Activated CD8-positive, alpha-beta memory T cell treated with anti-CD3 and anti-CD28 coated beads, Interleukin-2, amount 50 U/mL, for 1 hour (primary cell): ENCODE results near the gene HDDC2.

ENCODE experiments used
- DNase-seq: peaks from one replicate; pipeline ENCODE4 v3.0.0-alpha.2; 2020; ENCODE audit errors: extremely low read depth

The HDDC2 gene

GRCh38 chr6:125301435-125302391, at the start of gene HDDC2:
Gene HDDC2 (minus strand): TSS chr6:125301967. CDS start chr6:125301932, 35 bp downstream.
- no peak for DNase-seq

- DNase-seq: no peak
Measured at GRCh38 chr6:125346926-125347563, 45.3 kb upstream of the HDDC2 start.

- no peak for DNase-seq
Measured at GRCh38 chr6:125346201-125346925, 44.6 kb upstream of the HDDC2 start.

GRCh38 chr6:125341460-125341859, 39.7 kb upstream of the HDDC2 start:
- DNase-seq: no peak

GRCh38 chr6:125340991-125341390, 39.2 kb upstream of the HDDC2 start:
- no peak for DNase-seq

GRCh38 chr6:125340175-125340835, 38.5 kb upstream of the HDDC2 start:
- DNase-seq: no peak

- no peak for DNase-seq
Measured at GRCh38 chr6:125339653-125340052, 37.9 kb upstream of the HDDC2 start.

GRCh38 chr6:125338381-125338780, 36.6 kb upstream of the HDDC2 start:
- no peak for DNase-seq

- no peak for DNase-seq
Measured at GRCh38 chr6:125337706-125338105, 35.9 kb upstream of the HDDC2 start.

GRCh38 chr6:125332664-125333063, 30.9 kb upstream of the HDDC2 start:
- no peak for DNase-seq

- no peak for DNase-seq
Measured at GRCh38 chr6:125325586-125325985, 23.8 kb upstream of the HDDC2 start.

GRCh38 chr6:125323376-125323775, 21.6 kb upstream of the HDDC2 start:
- no peak for DNase-seq

GRCh38 chr6:125316621-125317020, 14.9 kb upstream of the HDDC2 start:
- no peak for DNase-seq

- DNase-seq: no peak
Measured at GRCh38 chr6:125315548-125315947, 13.8 kb upstream of the HDDC2 start.

GRCh38 chr6:125314009-125314581, 12.3 kb upstream of the HDDC2 start:
- no peak for DNase-seq

- DNase-seq: no peak
Measured at GRCh38 chr6:125312950-125313349, 11.2 kb upstream of the HDDC2 start.

- DNase-seq: no peak
Measured at GRCh38 chr6:125312478-125312877, 10.7 kb upstream of the HDDC2 start.

- no peak for DNase-seq
Measured at GRCh38 chr6:125310994-125311649, 9.4 kb upstream of the HDDC2 start.

- no peak for DNase-seq
Measured at GRCh38 chr6:125307964-125308615, 6.3 kb upstream of the HDDC2 start.

- no peak for DNase-seq
Measured at GRCh38 chr6:125307150-125307838, 5.5 kb upstream of the HDDC2 start.
